Suprapubic skin (tissue), 4 donors: ENCODE results near the gene HOXA6. TPM values are rescaled to one million over a fixed set of nuclear protein-coding genes. Genes with fewer than 3 reads are reported as not detected.

Source experiments
- DNase-seq, 2 donors: peaks; one replicate each; pipeline ENCODE4 v3.0.0-alpha.2; 2019; ENCODE audit warnings: low spot score in 2 of 2
- H3K27ac ChIP-seq: fragments of 200-600 bp; sonication (generic); one replicate; pipeline ENCODE4 v1.5.1; 2019
- H3K27me3 ChIP-seq: fragments of 200-600 bp; sonication (generic); one replicate; pipeline ENCODE4 v1.5.1; 2019
- H3K36me3 ChIP-seq: fragments of 200-600 bp; sonication (generic); one replicate; pipeline ENCODE4 v1.5.1; 2019
- H3K4me1 ChIP-seq: fragments of 200-600 bp; sonication (generic); one replicate; pipeline ENCODE4 v1.5.1; 2019
- H3K4me3 ChIP-seq: fragments of 200-600 bp; sonication (generic); one replicate; pipeline ENCODE4 v1.5.1; 2019; ENCODE audit warnings: mild to moderate bottlenecking
- H3K9me3 ChIP-seq: fragments of 200-600 bp; sonication (generic); one replicate; pipeline ENCODE4 v1.5.1; 2019
- EP300 ChIP-seq: sonication (generic); formaldehyde crosslinking; IDR thresholded peaks from one replicate; pipeline ENCODE4 v1.6.1; 2017; ENCODE audit warnings: antibody characterized with exemption
- POLR2A ChIP-seq, 2 donors: fragments of 450-650 bp; IDR thresholded peaks; one replicate each; pipeline ENCODE4 v1.6.1; 2017; ENCODE audit warnings: antibody characterized with exemption in 2 of 2, mild to moderate bottlenecking in 2 of 2, moderate library complexity in 2 of 2
- POLR2AphosphoS5 ChIP-seq, 3 donors: sonication (generic); formaldehyde crosslinking; IDR thresholded peaks; one replicate each; pipeline ENCODE4 v1.6.1; 2017; ENCODE audit warnings: antibody characterized with exemption in 3 of 3
- WGBS: methylation state at CpG from one replicate; pipeline ENCODE4 v1.1.5; 2018; 5-methylcytosine and 5-hydroxymethylcytosine counted together
- total RNA-seq, 4 donors: library from RNA; depleted of rRNA; stranded (reverse); fragments of >200 nt; gene quantifications; one replicate each; pipeline ENCODE4 v1.1.0, GENCODE V29; 2016
- TF ChIP-seq, protein P1 (sequence below), 2 donors: fragments of 200-600 bp in 1 of 2; fragments of 450-650 bp in 1 of 2; sonication (generic) in 1 of 2; IDR thresholded peaks; one replicate each; pipeline ENCODE4 v1.5.1; 2016 to 2019; ENCODE audit warnings: antibody characterized with exemption in 2 of 2, mild to moderate bottlenecking in 1 of 2, moderate library complexity in 1 of 2

The HOXA6 gene
- total RNA-seq, 4 donors from 2014 or later = 4.0 to 9.3 (median 6.4) TPM

DNA sequence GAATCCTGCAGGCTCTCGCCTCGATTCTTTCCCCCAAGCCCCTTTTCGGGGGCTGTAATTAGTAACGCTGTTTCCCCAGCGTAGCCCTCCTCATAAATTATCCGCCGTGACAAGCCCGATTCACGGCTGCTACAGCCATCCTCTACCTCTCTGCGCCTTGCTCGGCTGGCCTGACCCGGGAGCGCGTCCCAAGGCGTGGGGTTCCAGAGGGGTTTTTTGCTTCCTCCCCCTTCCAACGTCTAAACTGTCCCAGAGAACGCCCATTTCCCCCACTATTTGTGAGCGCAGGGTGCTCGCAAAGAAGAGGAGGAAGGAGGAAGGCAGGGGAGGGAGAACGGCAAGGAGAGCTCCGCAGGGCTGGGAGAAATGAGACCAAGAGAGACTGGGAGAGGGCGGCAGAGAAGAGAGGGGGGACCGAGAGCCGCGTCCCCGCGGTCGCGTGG, 5.0 kb downstream of the HOXA6 start:
- Histone ChIP-seq H3K36me3 (peaks cover 16% of the 10 kb centered on the region), H3K27ac (peak overlapping the region; percentile 88), H3K27me3 (no peaks in the 10 kb centered on the region), H3K4me1 (peaks cover 36% of the 10 kb centered on the region), H3K9me3 (no peaks in the 10 kb centered on the region), H3K4me3 (peak overlapping the region; percentile 53)
- WGBS = 60% methylated on average over 29 of the region's 29 CpGs
- TF ChIP-seq EP300 (no peak), POLR2AphosphoS5 (IDR thresholded peaks at IDR 0.05) (no peak), POLR2A (IDR thresholded peaks at IDR 0.05) (no peak)
- TF ChIP-seq, protein P1, sequence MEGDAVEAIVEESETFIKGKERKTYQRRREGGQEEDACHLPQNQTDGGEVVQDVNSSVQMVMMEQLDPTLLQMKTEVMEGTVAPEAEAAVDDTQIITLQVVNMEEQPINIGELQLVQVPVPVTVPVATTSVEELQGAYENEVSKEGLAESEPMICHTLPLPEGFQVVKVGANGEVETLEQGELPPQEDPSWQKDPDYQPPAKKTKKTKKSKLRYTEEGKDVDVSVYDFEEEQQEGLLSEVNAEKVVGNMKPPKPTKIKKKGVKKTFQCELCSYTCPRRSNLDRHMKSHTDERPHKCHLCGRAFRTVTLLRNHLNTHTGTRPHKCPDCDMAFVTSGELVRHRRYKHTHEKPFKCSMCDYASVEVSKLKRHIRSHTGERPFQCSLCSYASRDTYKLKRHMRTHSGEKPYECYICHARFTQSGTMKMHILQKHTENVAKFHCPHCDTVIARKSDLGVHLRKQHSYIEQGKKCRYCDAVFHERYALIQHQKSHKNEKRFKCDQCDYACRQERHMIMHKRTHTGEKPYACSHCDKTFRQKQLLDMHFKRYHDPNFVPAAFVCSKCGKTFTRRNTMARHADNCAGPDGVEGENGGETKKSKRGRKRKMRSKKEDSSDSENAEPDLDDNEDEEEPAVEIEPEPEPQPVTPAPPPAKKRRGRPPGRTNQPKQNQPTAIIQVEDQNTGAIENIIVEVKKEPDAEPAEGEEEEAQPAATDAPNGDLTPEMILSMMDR (IDR thresholded peaks at IDR 0.05) = no peak
- peak in 1 of 2 donors; percentile 74 for DNase-seq

DNA sequence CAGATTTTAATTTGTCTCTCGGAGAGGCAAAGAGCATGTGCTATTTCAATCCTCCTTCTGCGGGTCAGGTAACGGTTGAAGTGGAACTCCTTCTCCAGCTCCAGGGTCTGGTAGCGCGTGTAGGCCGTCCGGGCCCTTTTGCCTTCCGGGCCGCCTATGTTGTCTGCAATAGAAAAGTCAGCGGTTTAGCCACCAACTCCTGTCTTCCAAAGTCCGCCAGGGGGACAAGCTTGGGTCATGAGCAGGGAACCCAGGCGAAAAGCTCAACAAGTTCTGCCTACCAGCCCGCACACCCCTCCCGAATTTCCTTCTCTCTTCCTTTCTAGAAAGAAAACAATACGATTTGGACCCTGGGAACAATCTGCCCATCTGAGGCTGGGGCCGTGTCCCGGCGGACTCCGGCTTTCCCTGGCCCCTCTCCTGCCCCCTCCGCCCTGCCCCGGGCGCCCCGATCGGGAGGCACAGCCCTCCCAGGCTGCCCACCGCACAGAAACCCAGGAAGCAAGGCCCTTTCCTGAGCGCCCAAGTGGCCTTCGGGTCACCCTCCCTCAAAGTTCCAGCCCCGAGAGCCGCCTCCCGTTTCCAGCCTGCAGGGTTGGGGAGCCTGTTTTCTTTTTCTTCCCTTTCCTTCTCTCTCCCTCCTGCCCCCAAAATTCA, 5.5 kb downstream of the HOXA6 start:
- H3K4me1 ChIP-seq = peaks cover 36% of the 10 kb centered on the region
- TF ChIP-seq, protein P1 (IDR thresholded peaks at IDR 0.05) = no peak
- no peaks in the 10 kb centered on the region for H3K9me3 ChIP-seq
- peak overlapping the region; percentile 88 for H3K27ac ChIP-seq
- 73% methylated on average over 30 of the region's 30 CpGs for WGBS
- peak in 1 of 2 donors; percentile 74 for DNase-seq
- H3K4me3 ChIP-seq = peak overlapping the region; percentile 53
- H3K27me3 ChIP-seq = no peaks in the 10 kb centered on the region
- H3K36me3 ChIP-seq = peaks cover 16% of the 10 kb centered on the region

DNA sequence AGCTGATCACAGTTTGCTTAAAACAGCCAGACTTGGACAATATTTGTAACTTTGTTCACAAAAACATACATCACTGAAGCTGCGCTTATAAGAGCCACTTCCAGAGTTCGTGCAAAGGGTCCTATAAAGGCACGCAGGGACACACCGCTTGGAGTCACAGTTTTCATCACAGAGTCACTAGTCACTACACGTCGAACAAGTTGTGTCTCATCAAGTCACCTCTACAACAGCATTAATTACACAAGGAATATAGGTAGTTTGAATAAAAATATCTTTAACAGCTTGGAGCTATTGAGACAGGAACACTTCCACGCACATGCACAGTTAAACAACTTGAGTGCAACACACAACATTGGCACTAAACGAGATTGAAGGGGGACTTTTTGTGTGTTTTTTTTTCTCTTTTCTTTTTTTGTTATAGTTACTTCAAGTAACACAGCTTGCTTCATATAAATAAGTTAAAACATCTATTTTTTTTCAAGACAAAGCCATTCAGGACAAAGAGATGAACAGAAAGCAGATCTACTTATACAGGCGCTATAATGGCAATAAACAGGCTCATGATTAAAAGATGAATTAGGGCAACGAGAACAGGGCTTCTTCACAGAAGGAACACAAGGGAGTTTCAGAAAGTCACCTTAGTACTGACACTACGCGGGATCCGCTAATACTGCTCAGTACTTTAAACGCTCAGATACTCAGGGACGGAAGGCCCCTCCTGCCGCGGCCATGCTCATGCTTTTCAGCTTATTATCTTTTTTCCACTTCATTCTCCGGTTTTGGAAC, 6.2 kb downstream of the HOXA6 start:
- 70% methylated on average over 18 of the region's 18 CpGs for whole genome bisulfite sequencing
- TF ChIP-seq POLR2AphosphoS5 (IDR thresholded peaks at IDR 0.05) (no peak), POLR2A (IDR thresholded peaks at IDR 0.05) (no peak), EP300 (no peak)
- TF ChIP-seq, protein P1 (IDR thresholded peaks at IDR 0.05) = no peak
- Histone ChIP-seq H3K4me3 (peak overlapping the region; percentile 53), H3K4me1 (peaks cover 36% of the 10 kb centered on the region), H3K36me3 (peaks cover 16% of the 10 kb centered on the region), H3K27ac (no peak overlapping the region), H3K27me3 (no peaks in the 10 kb centered on the region), H3K9me3 (no peaks in the 10 kb centered on the region)
- DNase-seq = no peak

DNA sequence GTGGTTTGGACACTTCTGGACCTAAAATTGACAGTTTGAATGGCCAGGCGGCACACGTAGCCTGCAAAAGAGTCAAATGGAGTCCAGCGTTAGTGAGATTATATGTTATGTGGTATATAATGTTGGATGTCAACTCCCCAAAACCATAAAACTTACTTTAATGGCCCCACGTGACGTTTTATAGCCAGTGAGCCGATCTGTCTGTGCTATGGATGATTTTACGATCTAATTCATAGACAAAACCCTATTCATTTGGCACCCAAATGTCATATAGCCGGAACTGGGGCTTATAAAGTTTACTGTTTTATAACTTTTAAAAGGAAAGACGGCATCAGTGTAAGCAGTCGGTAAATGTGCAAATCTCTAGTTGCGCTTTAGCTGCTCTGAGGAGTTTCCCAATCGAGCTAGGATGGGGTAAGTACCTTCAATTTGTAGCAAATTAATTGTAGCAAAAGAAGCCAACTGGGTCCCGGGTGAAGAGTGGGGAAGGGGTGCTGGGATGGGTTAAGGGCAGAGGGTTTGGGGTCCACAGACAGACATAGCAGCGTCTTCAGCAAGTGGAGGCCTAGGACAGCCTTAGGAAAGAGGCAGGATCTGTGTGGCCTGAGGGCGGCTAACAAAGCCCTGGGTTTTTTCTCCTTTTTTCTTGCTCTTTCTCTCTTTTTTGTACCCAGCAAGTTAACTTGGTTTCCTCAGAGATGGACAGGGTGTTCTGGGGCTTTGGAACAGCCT, 7.3 kb downstream of the HOXA6 start:
- no peak for DNase-seq
- TF ChIP-seq POLR2A (IDR thresholded peaks at IDR 0.05) (no peak), POLR2AphosphoS5 (IDR thresholded peaks at IDR 0.05) (no peak), EP300 (no peak)
- TF ChIP-seq, protein P1 (IDR thresholded peaks at IDR 0.05) = no peak
- no peaks in the 10 kb centered on the region for H3K9me3 ChIP-seq
- peaks cover 11% of the 10 kb centered on the region for H3K36me3 ChIP-seq
- H3K27me3 ChIP-seq = no peaks in the 10 kb centered on the region
- H3K4me1 ChIP-seq = peaks cover 43% of the 10 kb centered on the region
- H3K4me3 ChIP-seq = peak overlapping the region; percentile 28
- 82% methylated on average over 15 of the region's 15 CpGs for WGBS
- peak overlapping the region; percentile 52 for H3K27ac ChIP-seq
